SK-N-SH (cell line): ENCODE measurements around the gene LRRIQ3. TPM values are rescaled to one million over a fixed set of nuclear protein-coding genes. Genes with fewer than 3 reads are reported as not detected.

Experiments
- CTCF ChIA-PET: fragments of 300-600, 350-600 bp; formaldehyde crosslinking; extraction: SDS; loops from one replicate; lab custom pipeline; 2021; lab: Yijun Ruan, JAX
- POLR2A ChIA-PET: fragments of 350-600 bp; sonication (Branson Sonifier 250); formaldehyde crosslinking; extraction: SDS; loops from one replicate; lab custom pipeline; 2020; ENCODE audit warnings: antibody characterized with exemption, inconsistent platforms; lab: Yijun Ruan, JAX
- DNase-seq: peaks from one replicate; pipeline ENCODE4 v3.0.0; 2012
- H2AFZ ChIP-seq: fragments of 200-600 bp; sonication (generic); 2 replicates; pipeline ENCODE4 v1.8.1; 2016; ENCODE audit warnings: antibody characterized with exemption, mild to moderate bottlenecking, low read depth
- H3F3A ChIP-seq: fragments of 200-600 bp; sonication (generic); replicated peaks from 2 replicates; pipeline ENCODE3; 2016; ENCODE audit warnings: antibody characterized with exemption, mild to moderate bottlenecking; ENCODE audit not compliant: insufficient read depth
- H3K27ac ChIP-seq, 2 experiments: fragments of 200-500 bp in 1 of 2; fragments of 200-600 bp in 1 of 2; sonication (Bioruptor generic) in 1 of 2; sonication (generic), shearing (Covaris generic) in 1 of 2; 2 replicates each; pipeline versions ENCODE4 v1.5.1 to v1.6.1; 2014 to 2016; ENCODE audit warnings: low read depth in 2 of 2, inconsistent platforms in 1 of 2, low read length in 1 of 2, mild to moderate bottlenecking in 1 of 2, mixed read lengths in 1 of 2
- H3K27me3 ChIP-seq: fragments of 200-600 bp; sonication (generic), shearing (Covaris generic); 2 replicates; pipeline ENCODE4 v1.6.1; 2016; ENCODE audit warnings: mixed run types; ENCODE audit not compliant: insufficient read depth
- H3K36me3 ChIP-seq, 2 experiments: fragments of 200-500 bp in 1 of 2; fragments of 200-600 bp in 1 of 2; sonication (Bioruptor generic) in 1 of 2; sonication (generic) in 1 of 2; replicated peaks in 1 of 2; 2 replicates each; pipeline versions ENCODE3 to v1.5.1; 2014 to 2016; ENCODE audit warnings: low read length in 1 of 2, mild to moderate bottlenecking in 1 of 2; ENCODE audit not compliant: insufficient read depth in 2 of 2, control insufficient read depth in 1 of 2
- H3K4me1 ChIP-seq, 2 experiments: fragments of 200-500 bp in 1 of 2; fragments of 200-600 bp in 1 of 2; sonication (Bioruptor generic) in 1 of 2; sonication (generic), shearing (Covaris generic) in 1 of 2; 2 replicates each; pipeline versions ENCODE4 v1.5.1 to v1.6.1; 2014 to 2016; ENCODE audit warnings: low read depth in 1 of 2, low read length in 1 of 2, mixed run types in 1 of 2; ENCODE audit not compliant: insufficient read depth in 2 of 2, control insufficient read depth in 1 of 2
- H3K4me2 ChIP-seq: fragments of 200-600 bp; sonication (generic), shearing (Covaris generic); 2 replicates; pipeline ENCODE4 v1.6.1; 2017; ENCODE audit warnings: mixed run types
- H3K4me3 ChIP-seq, 2 experiments: fragments of 200-500 bp in 1 of 2; fragments of 200-600 bp in 1 of 2; sonication (Bioruptor generic) in 1 of 2; sonication (generic), shearing (Covaris generic) in 1 of 2; 2 replicates each; pipeline versions ENCODE4 v1.5.1 to v1.8.1; 2014 to 2016; ENCODE audit warnings: low read depth in 2 of 2, inconsistent platforms in 1 of 2, low read length in 1 of 2, mild to moderate bottlenecking in 1 of 2, mixed read lengths in 1 of 2, moderate library complexity in 1 of 2
- H3K79me2 ChIP-seq: fragments of 200-600 bp; sonication (generic); 2 replicates; pipeline ENCODE4 v1.8.1; 2017; ENCODE audit warnings: mild to moderate bottlenecking; ENCODE audit not compliant: insufficient read depth
- H3K9ac ChIP-seq: fragments of 200-600 bp; sonication (generic); 2 replicates; pipeline ENCODE4 v1.6.1; 2017; ENCODE audit warnings: mixed run types
- H3K9me2 ChIP-seq: fragments of 200-600 bp; sonication (generic); 2 replicates; pipeline ENCODE4 v1.6.1; 2017; ENCODE audit warnings: mixed run types
- H3K9me3 ChIP-seq: fragments of 200-600 bp; sonication (generic); 2 replicates; pipeline ENCODE4 v1.6.1; 2017; ENCODE audit warnings: mixed run types, mild to moderate bottlenecking, moderate library complexity
- H4K20me1 ChIP-seq: fragments of 200-600 bp; sonication (generic); 2 replicates; pipeline ENCODE4 v1.6.1; 2017; ENCODE audit warnings: mild to moderate bottlenecking, mixed run types; ENCODE audit not compliant: insufficient read depth
- CHD2 ChIP-seq: fragments of 150-350 bp; IDR thresholded peaks from 2 replicates; pipeline ENCODE4 v1.6.1; 2018; ENCODE audit warnings: low read length; ENCODE audit not compliant: partially characterized antibody
- CTCF ChIP-seq: fragments of 200-600 bp; sonication (generic); IDR thresholded peaks from 2 replicates; pipeline ENCODE4 v1.6.1; 2017; ENCODE audit warnings: antibody characterized with exemption, mild to moderate bottlenecking, moderate library complexity
- EP300 ChIP-seq, 2 experiments: IDR thresholded peaks; 2 replicates each; pipeline versions ENCODE4 v1.4.0 to v1.6.1; 2012; ENCODE audit warnings: borderline replicate concordance in 1 of 2, low read depth in 1 of 2, low read length in 1 of 2
- EZH2phosphoT487 ChIP-seq: fragments of 200-600 bp; sonication (generic); IDR thresholded peaks from 2 replicates; pipeline ENCODE4 v1.6.1; 2017; ENCODE audit warnings: low read depth, mixed run types, mild to moderate bottlenecking, antibody characterized with exemption, moderate library complexity, borderline replicate concordance
- FOSL2 ChIP-seq: IDR thresholded peaks from 2 replicates; pipeline ENCODE4 v1.4.0; 2012; ENCODE audit warnings: low read depth, mild to moderate bottlenecking, moderate library complexity, borderline replicate concordance
- FOXM1 ChIP-seq: IDR thresholded peaks from 2 replicates; pipeline ENCODE4 v1.4.0; 2012; ENCODE audit warnings: low read depth, mild to moderate bottlenecking
- GABPA ChIP-seq: IDR thresholded peaks from 2 replicates; pipeline ENCODE4 v1.4.0; 2012; ENCODE audit warnings: low read depth, mild to moderate bottlenecking
- GATA2 ChIP-seq: sonication (generic); formaldehyde crosslinking; IDR thresholded peaks from 2 replicates; pipeline ENCODE4 v1.5.0; 2020; ENCODE audit warnings: mild to moderate bottlenecking, missing genetic modification reagents
- JUND ChIP-seq: IDR thresholded peaks from 2 replicates; pipeline ENCODE4 v1.4.0; 2012
- MEF2A ChIP-seq: IDR thresholded peaks from 2 replicates; pipeline ENCODE4 v1.4.0; 2012; ENCODE audit warnings: low read depth, borderline replicate concordance
- MXI1 ChIP-seq: IDR thresholded peaks from 2 replicates; pipeline ENCODE4 v1.6.1; 2012; ENCODE audit warnings: mild to moderate bottlenecking, low read depth, low read length, improper control_type of control experiment
- POLR2AphosphoS5 ChIP-seq: IDR thresholded peaks from 2 replicates; pipeline ENCODE4 v1.6.1; 2012; ENCODE audit warnings: low read depth, low read length
- RAD21 ChIP-seq: IDR thresholded peaks from 2 replicates; pipeline ENCODE4 v1.6.1; 2012; ENCODE audit warnings: mild to moderate bottlenecking, low read length
- RCOR1 ChIP-seq: fragments of 150-350 bp; IDR thresholded peaks from 2 replicates; pipeline ENCODE4 v1.6.1; 2017; ENCODE audit warnings: antibody characterized with exemption, low read length
- REST ChIP-seq: IDR thresholded peaks from 2 replicates; pipeline ENCODE4 v1.6.1; 2012; ENCODE audit warnings: mild to moderate bottlenecking, low read depth, low read length, moderate library complexity
- SMC3 ChIP-seq: IDR thresholded peaks from 2 replicates; pipeline ENCODE4 v1.6.1; 2012; ENCODE audit warnings: low read depth, low read length, improper control_type of control experiment
- TCF12 ChIP-seq: IDR thresholded peaks from 2 replicates; pipeline ENCODE4 v1.4.0; 2012
- YY1 ChIP-seq: IDR thresholded peaks from 2 replicates; pipeline ENCODE4 v1.4.0; 2012; ENCODE audit warnings: low read depth, mild to moderate bottlenecking
- ZBTB33 ChIP-seq: IDR thresholded peaks from 2 replicates; pipeline ENCODE4 v1.4.0; 2012; ENCODE audit warnings: low read depth, borderline replicate concordance
- whole genome bisulfite sequencing: methylation state at CpG from one replicate; pipeline ENCODE4 v1.1.6; 2017; ENCODE audit warnings: low lambda C conversion rate; 5-methylcytosine and 5-hydroxymethylcytosine counted together
- polyA plus RNA-seq, 3 experiments: library from polyadenylated mRNA; depleted of rRNA; stranded (reverse); fragments of >200 nt; gene quantifications; 2 replicates each; pipeline ENCODE4 v1.2.3, GENCODE V29; 2012

The LRRIQ3 gene
- polyA plus RNA-seq, 1 of the 3 experiments (the other 2 are of a cell fraction): 0.56 TPM

- H3K27me3 ChIP-seq: no peaks in the 10 kb centered on the region
- TF ChIP-seq POLR2AphosphoS5 (no peak), FOXM1 (no peak), EP300 (IDR thresholded peaks at IDR 0.05; ENCODE audit: borderline replicate concordance in 1 of 2, low read depth in 1 of 2, low read length in 1 of 2) (no peak), TCF12 (no peak), FOSL2 (no peak), MXI1 (no peak), RAD21 (no peak), REST (no peak), SMC3 (no peak)
- TF ChIP-seq, all 33 proteins: peak for 0
- CTCF ChIA-PET: interaction anchor here (1.0 kb wide), 1 partner anchor 46 kb away, joined by 3 read pairs; no protein-coding TSS in a partner anchor
- Histone ChIP-seq H3K27ac (no peak overlapping the region), H3K9ac (no peak overlapping the region), H3K36me3 (no peaks in the 10 kb centered on the region), H4K20me1 (no peaks in the 10 kb centered on the region), H3K4me1 (no peaks in the 10 kb centered on the region), H3K4me3 (no peak overlapping the region), H3K4me2 (no peak overlapping the region), H3K9me3 (no peaks in the 10 kb centered on the region), H3K9me2 (no peaks in the 10 kb centered on the region), H2AFZ (no peak overlapping the region), H3F3A (no peaks in the 10 kb centered on the region), H3K79me2 (no peaks in the 10 kb centered on the region)
- POLR2A ChIA-PET: no interaction called here
- WGBS: 40% methylated on average over 2 of the region's 2 CpGs
- DNase-seq: no peak
Observed at GRCh38 chr1:74245168-74245772, 47.3 kb upstream of the LRRIQ3 start.

GRCh38 chr1:74237787-74238186, 39.8 kb upstream of the LRRIQ3 start:
- H3K79me2 ChIP-seq: no peaks in the 10 kb centered on the region
- no peaks in the 10 kb centered on the region for H3K27me3 ChIP-seq
- no peaks in the 10 kb centered on the region for H3K9me2 ChIP-seq
- no peaks in the 10 kb centered on the region for H3K4me1 ChIP-seq
- WGBS: 65% methylated on average over 4 of the region's 4 CpGs
- no peak overlapping the region for H3K4me3 ChIP-seq
- H3K4me2 ChIP-seq: no peak overlapping the region
- ChIA-PET POLR2A (no interaction called here), CTCF (interaction anchor here (0.7 kb wide), 1 partner anchor 35 kb away, joined by 3 read pairs; no protein-coding TSS in a partner anchor)
- no peak for DNase-seq
- no peak overlapping the region for H2AFZ ChIP-seq
- TF ChIP-seq EZH2phosphoT487 (no peak), YY1 (no peak), MXI1 (no peak), MEF2A (no peak), RCOR1 (no peak), ZBTB33 (no peak), CHD2 (no peak), JUND (no peak), CTCF (no peak), GATA2 (CRISPR knock-in tag) (no peak), GABPA (no peak)
- no peaks in the 10 kb centered on the region for H3F3A ChIP-seq
- H3K9ac ChIP-seq: no peak overlapping the region
- H3K27ac ChIP-seq: no peak overlapping the region
- H3K9me3 ChIP-seq: no peaks in the 10 kb centered on the region
- no peaks in the 10 kb centered on the region for H3K36me3 ChIP-seq
- H4K20me1 ChIP-seq: no peaks in the 10 kb centered on the region
